HepG2 (cell line): ENCODE measurements around the gene P2RY11. TPM values are rescaled to one million over a fixed set of nuclear protein-coding genes. Genes with fewer than 3 reads are reported as not detected.
A peak's percentile ranks its signal among the peaks of the same experiment; 100 is the strongest.

Source experiments
- ARNT ChIP-seq: fragments of 450-650 bp; IDR thresholded peaks from 2 replicates; pipeline ENCODE4 v1.6.1; 2017
- BCL6 ChIP-seq: IDR thresholded peaks from 2 replicates; pipeline ENCODE4 v1.6.1; 2016; ENCODE audit warnings: missing genetic modification reagents, missing compliant biosample characterization
- CAMTA2 ChIP-seq: sonication (generic); formaldehyde crosslinking; IDR thresholded peaks from 2 replicates; pipeline ENCODE4 v1.4.0; 2020; ENCODE audit warnings: mild to moderate bottlenecking, missing genetic modification reagents, borderline replicate concordance
- CBFB ChIP-seq: sonication (generic); formaldehyde crosslinking; IDR thresholded peaks from 2 replicates; pipeline ENCODE4 v1.4.0; 2020; ENCODE audit warnings: missing genetic modification reagents
- GATAD1 ChIP-seq: IDR thresholded peaks from 2 replicates; pipeline ENCODE4 v1.6.1; 2016; ENCODE audit warnings: missing genetic modification reagents, missing compliant biosample characterization
- MAZ ChIP-seq, 2 experiments: sonication (generic) in 1 of 2; formaldehyde crosslinking in 1 of 2; IDR thresholded peaks; 2 replicates each; pipeline versions ENCODE4 v1.5.0 to v1.6.1; 2012 to 2020; ENCODE audit warnings: low read depth in 2 of 2, mild to moderate bottlenecking in 2 of 2, borderline replicate concordance in 1 of 2, improper control_type of control experiment in 1 of 2, low read length in 1 of 2, missing genetic modification reagents in 1 of 2, moderate library complexity in 1 of 2
- NFKBIZ ChIP-seq: IDR thresholded peaks from 2 replicates; pipeline ENCODE4 v1.6.1; 2018; ENCODE audit warnings: missing genetic modification reagents, missing compliant biosample characterization
- PHF21A ChIP-seq: sonication (generic); formaldehyde crosslinking; IDR thresholded peaks from 2 replicates; pipeline ENCODE4 v1.5.0; 2020; ENCODE audit warnings: mild to moderate bottlenecking, missing genetic modification reagents
- PTBP1 ChIP-seq: fragments of 200-400 bp; formaldehyde crosslinking; IDR thresholded peaks from 2 replicates; pipeline ENCODE4 v1.6.1; 2018; ENCODE audit warnings: low read length, low read depth; ENCODE audit not compliant: poor library complexity, severe bottlenecking
- RXRB ChIP-seq: IDR thresholded peaks from 2 replicates; pipeline ENCODE4 v1.6.1; 2016; ENCODE audit warnings: borderline replicate concordance, missing genetic modification reagents, missing compliant biosample characterization
- SCMH1 ChIP-seq: sonication (generic); formaldehyde crosslinking; IDR thresholded peaks from 2 replicates; pipeline ENCODE4 v1.9.0; 2021; ENCODE audit warnings: missing genetic modification reagents, mild to moderate bottlenecking, borderline replicate concordance
- SKIL ChIP-seq: sonication (generic); formaldehyde crosslinking; IDR thresholded peaks from 2 replicates; pipeline ENCODE4 v1.8.0; 2022; ENCODE audit warnings: missing genetic modification reagents, mild to moderate bottlenecking, moderate library complexity, borderline replicate concordance
- SNRNP70 ChIP-seq: fragments of 200-400 bp; formaldehyde crosslinking; IDR thresholded peaks from 2 replicates; pipeline ENCODE4 v1.6.1; 2017; ENCODE audit warnings: mild to moderate bottlenecking, low read depth, low read length, moderate library complexity
- TBL1XR1 ChIP-seq: fragments of 150-350 bp; IDR thresholded peaks from 2 replicates; pipeline ENCODE4 v1.6.1; 2014; ENCODE audit warnings: borderline replicate concordance, low read length; ENCODE audit not compliant: partially characterized antibody
- TOE1 ChIP-seq: sonication (generic); formaldehyde crosslinking; IDR thresholded peaks from 2 replicates; pipeline ENCODE4 v1.4.0; 2020; ENCODE audit warnings: mild to moderate bottlenecking, missing genetic modification reagents
- ZBTB26 ChIP-seq: IDR thresholded peaks from 2 replicates; pipeline ENCODE4 v1.6.1; 2016; ENCODE audit warnings: missing compliant biosample characterization, missing genetic modification reagents, borderline replicate concordance
- ZBTB7A ChIP-seq: sonication (generic); formaldehyde crosslinking; IDR thresholded peaks from 2 replicates; pipeline ENCODE4 v1.8.0; 2022; ENCODE audit warnings: mild to moderate bottlenecking, missing genetic modification reagents
- ZGPAT ChIP-seq: IDR thresholded peaks from 2 replicates; pipeline ENCODE4 v1.6.1; 2016; ENCODE audit warnings: mild to moderate bottlenecking
- ZNF253 ChIP-seq: sonication (generic); formaldehyde crosslinking; IDR thresholded peaks from 2 replicates; pipeline ENCODE4 v1.8.0; 2022; ENCODE audit warnings: mild to moderate bottlenecking, missing genetic modification reagents, borderline replicate concordance
- ZNF660 ChIP-seq: sonication (generic); formaldehyde crosslinking; IDR thresholded peaks from 2 replicates; pipeline ENCODE4 v1.5.1; 2020; ENCODE audit warnings: mild to moderate bottlenecking, low read depth, missing genetic modification reagents, borderline replicate concordance
- polyA plus RNA-seq, 8 experiments: library from polyadenylated mRNA; depleted of rRNA in 3 of 8; stranded (reverse) in 7 of 8; unstranded in 1 of 8; fragments of >200 nt; fragmentation: Illumina TruSeq in 4 of 8; extraction: Trizol in 4 of 8; gene quantifications; 2 replicates each; pipeline versions ENCODE4 v1.2.1 to v1.2.3, GENCODE V29; 2011 to 2016; ENCODE audit warnings: low read depth in 4 of 8, missing spikeins in 1 of 8, mixed read lengths in 1 of 8; ENCODE audit not compliant: insufficient read depth in 1 of 8
- total RNA-seq, 5 experiments: library from RNA; depleted of rRNA; stranded (reverse); fragments of >200 nt; fragmentation: Illumina TruSeq; extraction: Trizol; gene quantifications; 2 replicates each; pipeline ENCODE4 v1.2.3, GENCODE V29; 2016; ENCODE audit warnings: low read depth in 1 of 5
- TF ChIP-seq, protein P1 (sequence below): sonication (generic); formaldehyde crosslinking; IDR thresholded peaks from 2 replicates; pipeline ENCODE4 v1.5.1; 2020; ENCODE audit warnings: mild to moderate bottlenecking, missing genetic modification reagents, moderate library complexity

Gene P2RY11
- total and polyA plus RNA-seq, 2 of the 13 experiments (the other 11 are each of a cell fraction or from before 2014, with no cell fraction given), result 4.0 to 7.8 TPM

DNA sequence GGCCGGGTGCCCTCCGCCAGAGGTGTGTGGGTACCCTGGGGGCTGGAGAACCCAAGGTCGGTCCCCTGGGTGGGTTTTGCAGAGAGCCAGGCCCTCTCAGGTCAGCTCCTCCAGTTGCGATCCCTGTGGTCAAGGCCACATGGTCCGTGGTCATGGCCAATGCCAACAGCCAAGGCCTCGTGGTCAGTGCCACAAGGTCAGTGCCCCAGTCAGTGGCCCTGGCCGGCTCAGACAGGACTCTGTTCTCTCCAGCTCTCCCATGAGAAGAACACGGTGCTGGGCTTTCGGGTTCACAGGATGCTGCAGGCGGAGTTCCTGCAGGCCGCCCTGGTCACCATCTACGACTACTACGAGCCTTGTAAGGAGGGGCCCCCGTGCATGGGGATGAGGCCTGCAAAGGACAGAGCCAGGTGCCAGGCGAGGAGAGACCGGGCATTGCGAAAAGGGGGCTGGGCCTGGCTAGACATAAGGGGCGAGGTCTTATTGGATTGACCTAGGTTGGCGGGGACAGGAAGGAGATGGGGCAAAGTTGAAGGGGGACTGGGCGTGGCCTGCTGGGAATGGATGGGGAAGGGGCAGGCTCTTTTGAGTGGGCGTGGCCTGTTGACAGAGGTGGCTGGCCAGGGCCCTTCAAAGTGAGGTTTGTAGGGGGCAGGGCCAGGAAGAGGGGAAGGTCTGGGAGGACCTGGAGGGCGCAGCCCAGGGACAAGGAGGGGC is 40.6 kb upstream of the P2RY11 start (continued):
- TF ChIP-seq SNRNP70, result no peak
- no peak for TF ChIP-seq CBFB (CRISPR knock-in tag)
- no peak for TF ChIP-seq MAZ (IDR thresholded peaks at IDR 0.05; ENCODE audit: borderline replicate concordance, low read depth, low read length)
- TF ChIP-seq MAZ (CRISPR knock-in tag; IDR thresholded peaks at IDR 0.05; ENCODE audit: low read depth), result no peak
- TF ChIP-seq ZBTB26 (CRISPR knock-in tag), result no peak
- TF ChIP-seq SKIL (CRISPR knock-in tag), result peak; percentile 53; the same call in 1 of the 2 replicates
- TF ChIP-seq PTBP1, result no peak
- no peak for TF ChIP-seq SCMH1 (CRISPR knock-in tag)
- TF ChIP-seq ZBTB7A (CRISPR knock-in tag), result no peak
- TF ChIP-seq TBL1XR1, result peak; percentile 81
- TF ChIP-seq CAMTA2 (CRISPR knock-in tag), result no peak
- TF ChIP-seq GATAD1 (CRISPR knock-in tag), result no peak
- no peak for TF ChIP-seq NFKBIZ (CRISPR knock-in tag)
- peak; percentile 44; the same call in 1 of the 2 replicates for TF ChIP-seq BCL6 (CRISPR knock-in tag)
- no peak for TF ChIP-seq ZGPAT
- TF ChIP-seq, protein P1, sequence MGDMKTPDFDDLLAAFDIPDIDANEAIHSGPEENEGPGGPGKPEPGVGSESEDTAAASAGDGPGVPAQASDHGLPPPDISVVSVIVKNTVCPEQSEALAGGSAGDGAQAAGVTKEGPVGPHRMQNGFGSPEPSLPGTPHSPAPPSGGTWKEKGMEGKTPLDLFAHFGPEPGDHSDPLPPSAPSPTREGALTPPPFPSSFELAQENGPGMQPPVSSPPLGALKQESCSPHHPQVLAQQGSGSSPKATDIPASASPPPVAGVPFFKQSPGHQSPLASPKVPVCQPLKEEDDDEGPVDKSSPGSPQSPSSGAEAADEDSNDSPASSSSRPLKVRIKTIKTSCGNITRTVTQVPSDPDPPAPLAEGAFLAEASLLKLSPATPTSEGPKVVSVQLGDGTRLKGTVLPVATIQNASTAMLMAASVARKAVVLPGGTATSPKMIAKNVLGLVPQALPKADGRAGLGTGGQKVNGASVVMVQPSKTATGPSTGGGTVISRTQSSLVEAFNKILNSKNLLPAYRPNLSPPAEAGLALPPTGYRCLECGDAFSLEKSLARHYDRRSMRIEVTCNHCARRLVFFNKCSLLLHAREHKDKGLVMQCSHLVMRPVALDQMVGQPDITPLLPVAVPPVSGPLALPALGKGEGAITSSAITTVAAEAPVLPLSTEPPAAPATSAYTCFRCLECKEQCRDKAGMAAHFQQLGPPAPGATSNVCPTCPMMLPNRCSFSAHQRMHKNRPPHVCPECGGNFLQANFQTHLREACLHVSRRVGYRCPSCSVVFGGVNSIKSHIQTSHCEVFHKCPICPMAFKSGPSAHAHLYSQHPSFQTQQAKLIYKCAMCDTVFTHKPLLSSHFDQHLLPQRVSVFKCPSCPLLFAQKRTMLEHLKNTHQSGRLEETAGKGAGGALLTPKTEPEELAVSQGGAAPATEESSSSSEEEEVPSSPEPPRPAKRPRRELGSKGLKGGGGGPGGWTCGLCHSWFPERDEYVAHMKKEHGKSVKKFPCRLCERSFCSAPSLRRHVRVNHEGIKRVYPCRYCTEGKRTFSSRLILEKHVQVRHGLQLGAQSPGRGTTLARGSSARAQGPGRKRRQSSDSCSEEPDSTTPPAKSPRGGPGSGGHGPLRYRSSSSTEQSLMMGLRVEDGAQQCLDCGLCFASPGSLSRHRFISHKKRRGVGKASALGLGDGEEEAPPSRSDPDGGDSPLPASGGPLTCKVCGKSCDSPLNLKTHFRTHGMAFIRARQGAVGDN (CRISPR knock-in tag), result peak; percentile 42; the same call in 1 of the 2 replicates
- TF ChIP-seq ZNF253 (CRISPR knock-in tag), result no peak
- no peak for TF ChIP-seq PHF21A
- TF ChIP-seq ARNT, result no peak
- peak; percentile 67 for TF ChIP-seq RXRB
- TF ChIP-seq TOE1 (CRISPR knock-in tag), result no peak
- no peak for TF ChIP-seq ZNF660 (CRISPR knock-in tag)
